Spleen (tissue), 11 donors: Measurements from ENCODE around the gene CDC7. TPM values are rescaled to one million over a fixed set of nuclear protein-coding genes. Genes with fewer than 3 reads are reported as not detected.

ENCODE experiments used
- DNase-seq: peaks from one replicate; pipeline ENCODE4 v3.0.0-alpha.2; 2020
- H3K27ac ChIP-seq, 8 donors: fragments of 200-600 bp; sonication (generic) in 7 of 8; 1 replicate in 4 of 8; 2 replicates in 4 of 8; pipeline versions ENCODE4 v1.5.0 to v1.8.0; 2016 to 2021; ENCODE audit warnings: inconsistent platforms in 4 of 8, mild to moderate bottlenecking in 4 of 8, moderate library complexity in 1 of 8
- H3K27me3 ChIP-seq, 7 donors: fragments of 200-600 bp; sonication (generic) in 6 of 7; replicated peaks in 1 of 7; 1 replicate in 4 of 7; 2 replicates in 3 of 7; pipeline versions ENCODE4 v1.5.0 to v1.8.0; 2016 to 2021; ENCODE audit warnings: inconsistent platforms in 3 of 7, mild to moderate bottlenecking in 1 of 7
- H3K36me3 ChIP-seq, 6 donors: fragments of 200-600 bp; sonication (generic) in 5 of 6; 1 replicate in 4 of 6; 2 replicates in 2 of 6; pipeline versions ENCODE4 v1.5.0 to v1.8.0; 2016 to 2021; ENCODE audit warnings: inconsistent platforms in 2 of 6
- H3K4me1 ChIP-seq, 6 donors: fragments of 200-600 bp; sonication (generic) in 5 of 6; 1 replicate in 3 of 6; 2 replicates in 3 of 6; pipeline versions ENCODE4 v1.5.0 to v1.8.0; 2016 to 2021; ENCODE audit warnings: inconsistent platforms in 3 of 6
- H3K4me3 ChIP-seq, 8 donors: fragments of 200-600 bp; sonication (generic) in 7 of 8; 1 replicate in 4 of 8; 2 replicates in 4 of 8; pipeline versions ENCODE4 v1.5.0 to v1.8.0; 2016 to 2021; ENCODE audit warnings: inconsistent platforms in 4 of 8, mild to moderate bottlenecking in 4 of 8, moderate library complexity in 2 of 8
- H3K9me3 ChIP-seq, 8 donors: fragments of 200-600 bp; sonication (generic) in 7 of 8; 1 replicate in 4 of 8; 2 replicates in 4 of 8; pipeline versions ENCODE4 v1.5.0 to v1.8.0; 2016 to 2021; ENCODE audit warnings: inconsistent platforms in 4 of 8
- CTCF ChIP-seq, 11 experiments: fragments of 200-600 bp in 7 of 11; fragments of 450-650 bp in 4 of 11; sonication (generic) in 4 of 11; IDR thresholded peaks in 8 of 11; conservative IDR thresholded peaks in 3 of 11; 1 replicate in 7 of 11; 2 replicates in 4 of 11; pipeline versions ENCODE4 v1.4.0 to v1.8.0; 2016 to 2021; ENCODE audit warnings: antibody characterized with exemption in 11 of 11, inconsistent platforms in 4 of 11, mild to moderate bottlenecking in 1 of 11
- POLR2A ChIP-seq, 3 donors: fragments of 450-650 bp; IDR thresholded peaks; one replicate each; pipeline ENCODE4 v1.5.1; 2017; ENCODE audit warnings: antibody characterized with exemption in 3 of 3, mild to moderate bottlenecking in 1 of 3
- POLR2AphosphoS5 ChIP-seq, 3 donors: sonication (generic); formaldehyde crosslinking; IDR thresholded peaks; one replicate each; pipeline ENCODE4 v1.5.1; 2017; ENCODE audit warnings: antibody characterized with exemption in 3 of 3
- WGBS, 5 donors: extraction: QIAGEN DNeasy Blood & Tissue Kit in 3 of 5; methylation state at CpG; one replicate each; pipeline versions ENCODE4 v1.1.5 to v1.1.7; 2013 to 2018; 5-methylcytosine and 5-hydroxymethylcytosine counted together
- intact Hi-C: fragments of 100-400 bp; cut with DNase I; formaldehyde crosslinking; loops from one replicate; pipeline ENCODE4 v1.15.0; 2023; ENCODE audit warnings: low total_unique reads
- polyA plus RNA-seq, 3 donors: library from polyadenylated mRNA; stranded (reverse); fragments of 200-250 nt; gene quantifications; one replicate each; pipeline ENCODE4 v1.2.1, GENCODE V29; 2013
- total RNA-seq, 7 donors: library from RNA; depleted of rRNA in 3 of 7; stranded (reverse); fragments of >200 nt in 3 of 7; fragmentation: NEBNext Ultra II Directional in 4 of 7; extraction: Animal tissue kit (Norgen Biotek cat#: 25700) in 4 of 7; gene quantifications; one replicate each; pipeline versions ENCODE4 v1.1.0 to v1.2.1, GENCODE V29; 2016 to 2021
- donor health status: healthy with polysubstance abuse.
- donor health status: DM: no; HTN: no; CAD: no; lungs with moderate emphysema.
- donor health status: DM: no; HTN: no; CAD: no.
- donor health status: Bipolar disorder and iron deficiency.
- donor health status: healthy.
- donor health status: DM: no; HTN: no; CAD: no.
- donor health status: DM: yes; HTN: yes; CAD: no.

The CDC7 gene
- total and polyA plus RNA-seq, 10 donors = 3.8 to 25.3 (median 11.5) TPM

- H3K9me3 ChIP-seq = no peaks in the 10 kb centered on the region
- intact Hi-C loops = no loop called here
- H3K36me3 ChIP-seq = peaks cover 0 to 4% (median 0%) of the 10 kb centered on the region in 6 donors
- H3K27ac ChIP-seq = peak overlapping the region in 4 of 8 donors; percentile 17 to 58 (median 31)
- no peaks in the 10 kb centered on the region for H3K27me3 ChIP-seq
- no peak for DNase-seq
- H3K4me1 ChIP-seq = peaks cover 0 to 20% (median 1%) of the 10 kb centered on the region in 6 donors
- H3K4me3 ChIP-seq = no peak overlapping the region
- no peak for TF ChIP-seq POLR2A (IDR thresholded peaks at IDR 0.05)
- TF ChIP-seq POLR2AphosphoS5 (IDR thresholded peaks at IDR 0.05) = no peak
- no peak for TF ChIP-seq CTCF (IDR thresholded peaks at IDR 0.05 in 8 of 11, conservative IDR thresholded peaks at IDR 0.05 in 3 of 11)
- 42 to 78% (median 70%) methylated on average over 1 of the region's 1 CpG for WGBS, 5 donors
Measured at GRCh38 chr1:91523482-91523881, 22.8 kb downstream of the CDC7 start.

- Histone ChIP-seq H3K36me3 (peaks cover 0 to 4% (median 0%) of the 10 kb centered on the region in 6 donors), H3K4me3 (no peak overlapping the region), H3K27ac (peak overlapping the region in 4 of 8 donors; percentile 7 to 44 (median 24)), H3K9me3 (no peaks in the 10 kb centered on the region), H3K4me1 (peaks cover 0 to 20% (median 3%) of the 10 kb centered on the region in 6 donors), H3K27me3 (no peaks in the 10 kb centered on the region)
- intact Hi-C loops = no loop called here
- no peak for DNase-seq
- WGBS, 5 donors = 69 to 81% (median 77%) methylated on average over 5 of the region's 5 CpGs
- no peak for TF ChIP-seq POLR2AphosphoS5 (IDR thresholded peaks at IDR 0.05)
- TF ChIP-seq POLR2A (IDR thresholded peaks at IDR 0.05) = no peak
- no peak for TF ChIP-seq CTCF (IDR thresholded peaks at IDR 0.05 in 8 of 11, conservative IDR thresholded peaks at IDR 0.05 in 3 of 11)
Measured at GRCh38 chr1:91526496-91526895, 25.8 kb downstream of the CDC7 start.

- Histone ChIP-seq H3K27ac (peak overlapping the region in 4 of 8 donors; percentile 22 to 55 (median 28)), H3K36me3 (peaks cover 0 to 4% (median 0%) of the 10 kb centered on the region in 6 donors), H3K4me1 (peaks cover 0 to 20% (median 3%) of the 10 kb centered on the region in 6 donors), H3K9me3 (no peaks in the 10 kb centered on the region), H3K4me3 (no peak overlapping the region), H3K27me3 (no peaks in the 10 kb centered on the region)
- WGBS, 5 donors = 90 to 94% (median 93%) methylated on average over 4 of the region's 4 CpGs
- TF ChIP-seq POLR2A (IDR thresholded peaks at IDR 0.05) = no peak
- TF ChIP-seq POLR2AphosphoS5 (IDR thresholded peaks at IDR 0.05) = no peak
- no peak for TF ChIP-seq CTCF (IDR thresholded peaks at IDR 0.05 in 8 of 11, conservative IDR thresholded peaks at IDR 0.05 in 3 of 11)
- no peak for DNase-seq
- intact Hi-C loops = no loop called here
Measured at GRCh38 chr1:91527266-91527765, 26.7 kb downstream of the CDC7 start.

GRCh38 chr1:91527781-91528180 lies 27.1 kb downstream of the CDC7 start:
- intact Hi-C loops = no loop called here

More at GRCh38 chr1:91527781-91528180, 27.1 kb downstream of the CDC7 start:
- no peaks in the 10 kb centered on the region for H3K9me3 ChIP-seq
- H3K4me1 ChIP-seq = peaks cover 0 to 20% (median 3%) of the 10 kb centered on the region in 6 donors
- DNase-seq = no peak
- 80 to 94% (median 84%) methylated on average over 2 of the region's 2 CpGs for WGBS, 5 donors
- no peak for TF ChIP-seq POLR2AphosphoS5 (IDR thresholded peaks at IDR 0.05)
- no peak for TF ChIP-seq CTCF (IDR thresholded peaks at IDR 0.05 in 8 of 11, conservative IDR thresholded peaks at IDR 0.05 in 3 of 11)
- no peak for TF ChIP-seq POLR2A (IDR thresholded peaks at IDR 0.05)
- no peak overlapping the region for H3K4me3 ChIP-seq
- peaks cover 0 to 4% (median 0%) of the 10 kb centered on the region in 6 donors for H3K36me3 ChIP-seq
- H3K27me3 ChIP-seq = no peaks in the 10 kb centered on the region
- H3K27ac ChIP-seq = peak overlapping the region in 4 of 8 donors; percentile 22 to 55 (median 28)
